ENCODE results near the gene MEST.

GRCh38 chr7:130493275-130493873 is 1.5 kb downstream of the MEST start:
- TF ChIP-seq CTCF (IDR thresholded peaks at IDR 0.05): no peak
- no peak for TF ChIP-seq POLR2A (IDR thresholded peaks at IDR 0.05)
